Mesenteric fat pad (tissue), 1 donor: ENCODE measurements around the gene MYO16. TPM values are rescaled to one million over a fixed set of nuclear protein-coding genes. Genes with fewer than 3 reads are reported as not detected.
"Not testable (repeated sequence)": the region's sequence is repeated elsewhere in the genome, so short reads cannot be mapped to it uniquely, and the experiment has no call there.

Source experiments
- DNase-seq: peaks from one replicate; pipeline ENCODE4 v3.0.0-alpha.2; 2020; ENCODE audit warnings: low spot score
- total RNA-seq: library from RNA; stranded (reverse); fragmentation: NEBNext Ultra II Directional; extraction: Animal tissue kit (Norgen Biotek cat#: 25700); gene quantifications from one replicate; pipeline ENCODE4 v1.2.1, GENCODE V29; 2021
- donor health status: DM: yes; HTN: yes; CAD: no.

The MYO16 gene
- total RNA-seq, 1 donor from 2014 or later: 0.67 TPM

- no peak for DNase-seq
These were observed 551.6 kb downstream of the MYO16 start for GRCh38 chr13:109180905-109181425.

- DNase-seq: no peak
These were observed 553.5 kb downstream of the MYO16 start for GRCh38 chr13:109182777-109183465.

- DNase-seq: no peak
These were observed 562.0 kb downstream of the MYO16 start for GRCh38 chr13:109191413-109191812.

- DNase-seq: no peak
These were observed 562.9 kb downstream of the MYO16 start for GRCh38 chr13:109192306-109192705.

GRCh38 chr13:109196948-109197347, 567.5 kb downstream of the MYO16 start:
- no peak for DNase-seq

- DNase-seq: no peak
These were observed 569.2 kb downstream of the MYO16 start for GRCh38 chr13:109198585-109198984.

GRCh38 chr13:109199280-109199679, 569.9 kb downstream of the MYO16 start:
- DNase-seq: no peak

GRCh38 chr13:109200556-109200955, 571.1 kb downstream of the MYO16 start:
- DNase-seq: no peak

- no peak for DNase-seq
These were observed 574.2 kb downstream of the MYO16 start for GRCh38 chr13:109203587-109203986.

GRCh38 chr13:109204252-109204651, 574.8 kb downstream of the MYO16 start:
- no peak for DNase-seq

- DNase-seq: no peak
These were observed 575.2 kb downstream of the MYO16 start for GRCh38 chr13:109204657-109205056.

GRCh38 chr13:109205315-109205714, 575.9 kb downstream of the MYO16 start:
- no peak for DNase-seq

GRCh38 chr13:109206616-109207015, 577.2 kb downstream of the MYO16 start:
- DNase-seq: no peak

GRCh38 chr13:109207622-109208021, 578.2 kb downstream of the MYO16 start:
- no peak for DNase-seq

GRCh38 chr13:109208522-109208921, 579.1 kb downstream of the MYO16 start:
- DNase-seq: no peak

GRCh38 chr13:109209526-109209925, 580.1 kb downstream of the MYO16 start:
- DNase-seq: no peak

GRCh38 chr13:109211616-109212015, 582.2 kb downstream of the MYO16 start:
- no peak for DNase-seq

- no peak for DNase-seq
These were observed 583.2 kb downstream of the MYO16 start for GRCh38 chr13:109212650-109213049.

- DNase-seq: no peak
These were observed 584.3 kb downstream of the MYO16 start for GRCh38 chr13:109213714-109214113.

- no peak for DNase-seq
These were observed 585.0 kb downstream of the MYO16 start for GRCh38 chr13:109214393-109214792.

- no peak for DNase-seq
These were observed 586.0 kb downstream of the MYO16 start for GRCh38 chr13:109215377-109215776.

- not testable (repeated sequence) for DNase-seq
These were observed 588.1 kb downstream of the MYO16 start for GRCh38 chr13:109217510-109217909.

- DNase-seq: no peak
These were observed 591.2 kb downstream of the MYO16 start for GRCh38 chr13:109220631-109221030.
